HG02981 (cell line): Measurements from ENCODE around the gene NCSTN.

Experiments
- ATAC-seq: cut with Tn5 transposase; IDR thresholded peaks from one replicate; pipeline ENCODE4 v1.9.1; 2021; ENCODE audit warnings: mild to moderate bottlenecking, moderate library complexity; ENCODE audit not compliant: unreplicated experiment

Gene NCSTN

GRCh38 chr1:160351629-160352028 is 8.4 kb downstream of the NCSTN start:
- no peak for ATAC-seq

- no peak for ATAC-seq
Observed at GRCh38 chr1:160352555-160352954, 9.4 kb downstream of the NCSTN start.

- no peak for ATAC-seq
Observed at GRCh38 chr1:160353223-160353622, 10.0 kb downstream of the NCSTN start.

- ATAC-seq: no peak
Observed at GRCh38 chr1:160354388-160354985, 11.3 kb downstream of the NCSTN start.

- no peak for ATAC-seq
Observed at GRCh38 chr1:160357286-160358002, 14.3 kb downstream of the NCSTN start.

GRCh38 chr1:160358073-160358472 is 14.9 kb downstream of the NCSTN start:
- ATAC-seq: no peak

GRCh38 chr1:160359559-160360226 is 16.5 kb downstream of the NCSTN start:
- ATAC-seq: no peak

GRCh38 chr1:160360227-160360695 is 17.1 kb downstream of the NCSTN start:
- ATAC-seq: no peak

- ATAC-seq: no peak
Observed at GRCh38 chr1:160361199-160361598, 18.0 kb downstream of the NCSTN start.

GRCh38 chr1:160361814-160362167 is 18.6 kb downstream of the NCSTN start:
- no peak for ATAC-seq

GRCh38 chr1:160362168-160362957 is 19.2 kb downstream of the NCSTN start:
- ATAC-seq: no peak

- ATAC-seq: no peak
Observed at GRCh38 chr1:160363010-160363409, 19.8 kb downstream of the NCSTN start.

GRCh38 chr1:160363951-160364735 is 21.0 kb downstream of the NCSTN start:
- ATAC-seq: no peak

- no peak for ATAC-seq
Observed at GRCh38 chr1:160365325-160365724, 22.1 kb downstream of the NCSTN start.

GRCh38 chr1:160366731-160367515 is 23.7 kb downstream of the NCSTN start, which contains the start of gene NHLH1:
Gene NHLH1, plus strand, starts transcription at chr1:160367071. Its CDS starts 3,661 bp downstream, at chr1:160370732.
- ATAC-seq: no peak

- no peak for ATAC-seq
Observed at GRCh38 chr1:160367516-160367900, 24.3 kb downstream of the NCSTN start.

- ATAC-seq: no peak
Observed at GRCh38 chr1:160367934-160368923, 25.0 kb downstream of the NCSTN start.

GRCh38 chr1:160369087-160369486 is 25.9 kb downstream of the NCSTN start:
- no peak for ATAC-seq
